ENCODE data around the gene MOK. TPM values are rescaled to one million over a fixed set of nuclear protein-coding genes. Genes with fewer than 3 reads are reported as not detected.

MOK gene
- total RNA-seq, 1 donor from 2014 or later: 18.2 TPM

- Mint-ChIP-seq H3K36me3 (ENCODE audit: low read depth) (peaks cover 17% of the 10 kb centered on the region), H3K4me3 (no peak overlapping the region), H3K27me3 (ENCODE audit: low read depth) (no peaks in the 10 kb centered on the region), H3K9me3 (no peaks in the 10 kb centered on the region), H3K4me1 (peaks cover 12% of the 10 kb centered on the region), H3K27ac (ENCODE audit: unreplicated experiment) (peak overlapping the region; percentile 54)
- no peak for TF ChIP-seq CTCF (conservative IDR thresholded peaks at IDR 0.05)
- no peak for DNase-seq (ENCODE audit: low read depth, low spot score)
Observed at GRCh38 chr14:102201353-102201738, 103.6 kb downstream of the MOK start.

GRCh38 chr14:102200690-102201352, 104.1 kb downstream of the MOK start:
- H3K27me3 Mint-ChIP-seq (ENCODE audit: low read depth): no peaks in the 10 kb centered on the region
- no peak overlapping the region for H3K4me3 Mint-ChIP-seq
- peaks cover 14% of the 10 kb centered on the region for H3K4me1 Mint-ChIP-seq
- DNase-seq (ENCODE audit: low read depth, low spot score): no peak
- no peaks in the 10 kb centered on the region for H3K9me3 Mint-ChIP-seq
- H3K27ac Mint-ChIP-seq (ENCODE audit: unreplicated experiment): no peak overlapping the region
- peaks cover 17% of the 10 kb centered on the region for H3K36me3 Mint-ChIP-seq (ENCODE audit: low read depth)
- no peak for TF ChIP-seq CTCF (conservative IDR thresholded peaks at IDR 0.05)

DNA sequence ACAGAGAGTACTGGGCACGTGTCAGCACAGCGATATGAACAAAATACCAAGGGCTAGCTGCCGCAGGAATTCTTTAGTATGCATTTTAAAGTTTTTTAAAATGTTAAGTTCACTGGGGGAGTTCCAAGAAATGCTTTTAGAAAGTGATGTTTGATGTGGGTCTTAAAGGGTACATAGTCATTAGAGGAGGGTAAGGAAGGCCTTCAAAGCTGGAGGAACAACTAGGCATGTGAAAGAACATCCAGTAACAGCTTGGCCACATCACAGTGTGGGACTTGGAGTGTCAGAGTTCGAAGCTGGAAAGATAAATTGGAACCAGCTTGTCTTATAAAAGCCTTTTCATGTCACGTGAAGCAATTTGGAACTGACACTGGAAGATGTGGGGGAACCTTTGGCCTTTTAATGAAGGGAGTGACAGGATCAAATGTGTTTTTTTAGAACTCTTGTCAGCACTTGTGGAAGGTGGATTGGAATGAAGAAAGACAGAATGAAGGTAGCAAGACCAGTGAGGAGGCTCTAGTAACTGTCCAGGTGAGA, 107.6 kb downstream of the MOK start:
- no peak for TF ChIP-seq CTCF (conservative IDR thresholded peaks at IDR 0.05)
- DNase-seq (ENCODE audit: low read depth, low spot score): no peak
- no peaks in the 10 kb centered on the region for H3K27me3 Mint-ChIP-seq (ENCODE audit: low read depth)

GRCh38 chr14:102196902-102197230, 108.1 kb downstream of the MOK start:
- Mint-ChIP-seq H3K4me3 (no peak overlapping the region), H3K4me1 (peaks cover 26% of the 10 kb centered on the region), H3K36me3 (ENCODE audit: low read depth) (peaks cover 6% of the 10 kb centered on the region), H3K27me3 (ENCODE audit: low read depth) (no peaks in the 10 kb centered on the region), H3K27ac (ENCODE audit: unreplicated experiment) (peak overlapping the region; percentile 76), H3K9me3 (no peaks in the 10 kb centered on the region)
- no peak for TF ChIP-seq CTCF (conservative IDR thresholded peaks at IDR 0.05)
- no peak for DNase-seq (ENCODE audit: low read depth, low spot score)

More for the DNA sequence above, 107.6 kb downstream of the MOK start:
- H3K4me1 Mint-ChIP-seq: peaks cover 26% of the 10 kb centered on the region
- H3K36me3 Mint-ChIP-seq (ENCODE audit: low read depth): peaks cover 6% of the 10 kb centered on the region
- no peak overlapping the region for H3K4me3 Mint-ChIP-seq
- no peaks in the 10 kb centered on the region for H3K9me3 Mint-ChIP-seq
- H3K27ac Mint-ChIP-seq (ENCODE audit: unreplicated experiment): peak overlapping the region; percentile 76

GRCh38 chr14:102196039-102196901, 108.7 kb downstream of the MOK start:
- H3K36me3 Mint-ChIP-seq (ENCODE audit: low read depth): peaks cover 6% of the 10 kb centered on the region
- peaks cover 27% of the 10 kb centered on the region for H3K4me1 Mint-ChIP-seq
- no peak for DNase-seq (ENCODE audit: low read depth, low spot score)
- no peak overlapping the region for H3K4me3 Mint-ChIP-seq
- no peak for TF ChIP-seq CTCF (conservative IDR thresholded peaks at IDR 0.05)
- H3K9me3 Mint-ChIP-seq: no peaks in the 10 kb centered on the region
- peak overlapping the region; percentile 73 for H3K27ac Mint-ChIP-seq (ENCODE audit: unreplicated experiment)
- H3K27me3 Mint-ChIP-seq (ENCODE audit: low read depth): no peaks in the 10 kb centered on the region

Data from neural crest cell (in vitro differentiated cells).